ENCODE data around the gene MYH9. TPM values are rescaled to one million over a fixed set of nuclear protein-coding genes. Genes with fewer than 3 reads are reported as not detected.

MYH9 gene
- total and polyA plus RNA-seq, 2 donors (not counting 1 experiment from before 2014, with no cell fraction given) = 108 to 554 TPM

DNA sequence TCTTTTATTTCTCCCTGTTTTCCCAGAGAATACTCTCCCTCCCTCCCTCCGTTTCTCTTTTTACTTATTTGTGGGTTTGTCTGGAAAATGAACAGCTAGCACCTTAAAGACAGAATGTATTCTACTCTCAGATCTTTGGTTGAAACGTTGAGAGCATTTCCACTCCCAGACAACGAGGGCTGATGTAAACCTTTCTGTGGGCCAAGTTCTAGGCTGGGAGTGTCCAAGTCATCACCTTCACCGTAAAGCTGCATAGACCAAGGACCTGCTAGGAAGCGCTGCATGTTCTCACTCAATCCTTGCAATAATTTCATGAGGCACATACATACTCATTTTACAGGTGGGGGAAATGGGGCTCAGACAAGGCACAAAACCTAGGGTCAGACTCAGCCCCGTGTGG lies 32.4 kb downstream of the MYH9 start:
- no peaks in the 10 kb centered on the region for H3K27me3 Mint-ChIP-seq
- H3K4me1 Mint-ChIP-seq = peaks cover 90% of the 10 kb centered on the region
- H2AFZ ChIP-seq (ENCODE audit: insufficient read depth, low read depth, low read length, poor library complexity, severe bottlenecking) = no peak overlapping the region
- H3K27me3 ChIP-seq (replicated peaks in 1 of 4; ENCODE audit: control extremely low read depth in 1 of 4, control insufficient read depth in 3 of 4, insufficient read depth in 4 of 4, low read length in 3 of 4) = no peaks in the 10 kb centered on the region
- no peak for ATAC-seq (ENCODE audit: low read depth)
- POLR2A ChIA-PET = interaction anchor here (0.6 kb wide), 1 partner anchor 21 kb away, joined by 4 read pairs; no protein-coding TSS in a partner anchor
- H3K9ac ChIP-seq (ENCODE audit: low read length) = peak overlapping the region; percentile 2
- H3K9me3 Mint-ChIP-seq (ENCODE audit: insufficient read depth) = no peaks in the 10 kb centered on the region
- peaks cover 84 to 93% of the 10 kb centered on the region in 2 donors for H3K4me1 ChIP-seq (ENCODE audit: control insufficient read depth in 2 of 2, insufficient read depth in 2 of 2, low read length in 2 of 2)
- WGBS (ENCODE audit: insufficient coverage) = 53% methylated on average over 3 of the region's 6 CpGs
- H4K20me1 ChIP-seq (ENCODE audit: control insufficient read depth, insufficient read depth, low read length, poor library complexity, severe bottlenecking) = peaks cover 97% of the 10 kb centered on the region
- CTCF ChIA-PET = interaction anchor here (1.0 to 1.5 kb wide), 4 partner anchors 24 to 131 kb away, joined by 3 to 5 read pairs (median 4); no protein-coding TSS in a partner anchor
- DNase-seq = no peak
- peak overlapping the region; percentile 62 for H3K4me3 Mint-ChIP-seq
- H3K79me2 ChIP-seq (ENCODE audit: control insufficient read depth, insufficient read depth, low read length) = peaks cover 100% of the 10 kb centered on the region
- TF ChIP-seq EZH2 (IDR thresholded peaks at IDR 0.05; ENCODE audit: borderline replicate concordance, insufficient read depth, low read depth, low read length, poor library complexity, severe bottlenecking) = no peak
- TF ChIP-seq, protein P1, sequence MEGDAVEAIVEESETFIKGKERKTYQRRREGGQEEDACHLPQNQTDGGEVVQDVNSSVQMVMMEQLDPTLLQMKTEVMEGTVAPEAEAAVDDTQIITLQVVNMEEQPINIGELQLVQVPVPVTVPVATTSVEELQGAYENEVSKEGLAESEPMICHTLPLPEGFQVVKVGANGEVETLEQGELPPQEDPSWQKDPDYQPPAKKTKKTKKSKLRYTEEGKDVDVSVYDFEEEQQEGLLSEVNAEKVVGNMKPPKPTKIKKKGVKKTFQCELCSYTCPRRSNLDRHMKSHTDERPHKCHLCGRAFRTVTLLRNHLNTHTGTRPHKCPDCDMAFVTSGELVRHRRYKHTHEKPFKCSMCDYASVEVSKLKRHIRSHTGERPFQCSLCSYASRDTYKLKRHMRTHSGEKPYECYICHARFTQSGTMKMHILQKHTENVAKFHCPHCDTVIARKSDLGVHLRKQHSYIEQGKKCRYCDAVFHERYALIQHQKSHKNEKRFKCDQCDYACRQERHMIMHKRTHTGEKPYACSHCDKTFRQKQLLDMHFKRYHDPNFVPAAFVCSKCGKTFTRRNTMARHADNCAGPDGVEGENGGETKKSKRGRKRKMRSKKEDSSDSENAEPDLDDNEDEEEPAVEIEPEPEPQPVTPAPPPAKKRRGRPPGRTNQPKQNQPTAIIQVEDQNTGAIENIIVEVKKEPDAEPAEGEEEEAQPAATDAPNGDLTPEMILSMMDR (IDR thresholded peaks at IDR 0.05) = no peak
- H3K9me3 ChIP-seq (ENCODE audit: control extremely low read depth in 1 of 3, control insufficient read depth in 2 of 3, insufficient read depth in 1 of 3, low read length in 2 of 3) = no peaks in the 10 kb centered on the region
- peak overlapping the region; percentile 46 for H3K4me2 ChIP-seq (replicated peaks; ENCODE audit: low read depth, low read length, poor library complexity, severe bottlenecking)
- peak overlapping the region in 1 of 5 experiments; percentile 21 for H3K4me3 ChIP-seq (ENCODE audit: control extremely low read depth in 1 of 5, extremely low read depth in 1 of 5, insufficient read depth in 1 of 5, low read depth in 2 of 5, low read length in 4 of 5)
- H3K36me3 ChIP-seq (replicated peaks in 1 of 2; ENCODE audit: control extremely low read depth in 1 of 2, control insufficient read depth in 1 of 2, extremely low read depth in 1 of 2, insufficient read depth in 2 of 2, low read length in 1 of 2) = peaks cover 0 to 49% of the 10 kb centered on the region in 2 experiments
- H3K27ac ChIP-seq (ENCODE audit: low read length in 2 of 2) = peak overlapping the region; percentile 47 to 92
- intact Hi-C loops (cut with micrococcal nuclease) = no loop called here
- H3K27ac Mint-ChIP-seq = peak overlapping the region; percentile 91

DNA sequence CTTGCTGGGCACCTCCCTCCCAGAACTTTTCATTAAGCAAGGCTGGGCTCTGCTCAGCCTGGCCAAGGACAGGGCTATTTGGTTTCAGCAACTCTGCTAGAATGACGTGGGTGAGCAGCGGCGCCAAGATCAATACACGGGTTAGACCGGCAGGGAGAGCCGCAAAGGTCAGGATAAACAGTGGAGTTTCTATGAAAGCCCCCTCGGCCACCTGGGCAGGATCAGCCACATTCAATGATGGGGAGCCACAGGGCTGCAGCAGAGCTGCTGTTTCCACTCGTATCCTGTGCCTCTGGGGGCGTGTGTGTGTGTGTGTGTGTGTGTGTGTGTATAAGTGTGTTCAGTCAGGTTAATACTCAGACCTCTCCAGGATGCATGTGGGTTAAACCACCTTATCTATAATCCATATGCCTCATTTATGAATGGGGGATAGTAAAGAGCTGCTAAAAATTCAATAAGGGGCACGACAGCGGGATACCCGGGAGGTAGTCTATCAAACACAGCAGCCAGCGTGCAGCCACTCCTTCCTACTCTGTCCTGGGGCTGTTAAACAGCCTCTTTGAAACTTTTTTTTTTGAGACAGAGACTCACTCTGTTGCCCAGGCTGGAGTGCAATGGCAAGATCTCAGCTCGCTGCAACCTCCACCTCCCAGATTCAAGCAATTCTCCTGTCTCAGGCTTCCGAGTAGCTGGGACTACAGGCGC lies 34.8 kb downstream of the MYH9 start:
- Histone ChIP-seq H3K27ac (ENCODE audit: low read length in 2 of 2) (peak overlapping the region in 1 of 2 donors; percentile 92), H3K36me3 (replicated peaks in 1 of 2; ENCODE audit: control extremely low read depth in 1 of 2, control insufficient read depth in 1 of 2, extremely low read depth in 1 of 2, insufficient read depth in 2 of 2, low read length in 1 of 2) (peaks cover 0 to 50% of the 10 kb centered on the region in 2 experiments), H4K20me1 (ENCODE audit: control insufficient read depth, insufficient read depth, low read length, poor library complexity, severe bottlenecking) (peaks cover 92% of the 10 kb centered on the region), H3K27me3 (replicated peaks in 1 of 4; ENCODE audit: control extremely low read depth in 1 of 4, control insufficient read depth in 3 of 4, insufficient read depth in 4 of 4, low read length in 3 of 4) (no peaks in the 10 kb centered on the region), H3K4me2 (replicated peaks; ENCODE audit: low read depth, low read length, poor library complexity, severe bottlenecking) (no peak overlapping the region), H2AFZ (ENCODE audit: insufficient read depth, low read depth, low read length, poor library complexity, severe bottlenecking) (no peak overlapping the region), H3K79me2 (ENCODE audit: control insufficient read depth, insufficient read depth, low read length) (peaks cover 98% of the 10 kb centered on the region), H3K4me1 (ENCODE audit: control insufficient read depth in 2 of 2, insufficient read depth in 2 of 2, low read length in 2 of 2) (peaks cover 63 to 72% of the 10 kb centered on the region in 2 donors), H3K4me3 (ENCODE audit: control extremely low read depth in 1 of 5, extremely low read depth in 1 of 5, insufficient read depth in 1 of 5, low read depth in 2 of 5, low read length in 4 of 5) (no peak overlapping the region), H3K9ac (ENCODE audit: low read length) (no peak overlapping the region), H3K9me3 (ENCODE audit: control extremely low read depth in 1 of 3, control insufficient read depth in 2 of 3, insufficient read depth in 1 of 3, low read length in 2 of 3) (no peaks in the 10 kb centered on the region)
- TF ChIP-seq, protein P1 (IDR thresholded peaks at IDR 0.05) = no peak
- TF ChIP-seq EZH2 (IDR thresholded peaks at IDR 0.05; ENCODE audit: borderline replicate concordance, insufficient read depth, low read depth, low read length, poor library complexity, severe bottlenecking) = no peak
- ATAC-seq (ENCODE audit: low read depth) (no peak), DNase-seq (no peak)
- intact Hi-C loops (cut with micrococcal nuclease) = no loop called here
- ChIA-PET POLR2A (no interaction called here), CTCF (interaction anchor here (1.4 to 2.2 kb wide), 2 partner anchors 32 to 118 kb away, joined by 3 to 8 read pairs; no protein-coding TSS in a partner anchor)
- H3K4me1 Mint-ChIP-seq = peaks cover 81% of the 10 kb centered on the region
- 89% methylated on average over 12 of the region's 16 CpGs for WGBS (ENCODE audit: insufficient coverage)
- H3K27me3 Mint-ChIP-seq = no peaks in the 10 kb centered on the region
- no peak overlapping the region for H3K4me3 Mint-ChIP-seq
- H3K9me3 Mint-ChIP-seq (ENCODE audit: insufficient read depth) = no peaks in the 10 kb centered on the region
- peak overlapping the region; percentile 90 for H3K27ac Mint-ChIP-seq
